HG03103 (cell line): ENCODE results near the gene PNCK.
"Not testable (repeated sequence)": the region's sequence is repeated elsewhere in the genome, so short reads cannot be mapped to it uniquely, and the experiment has no call there.

Source experiments
- ATAC-seq: cut with Tn5 transposase; IDR thresholded peaks from one replicate; pipeline ENCODE4 v1.9.1; 2021; ENCODE audit warnings: low read depth; ENCODE audit not compliant: unreplicated experiment

Gene PNCK

DNA sequence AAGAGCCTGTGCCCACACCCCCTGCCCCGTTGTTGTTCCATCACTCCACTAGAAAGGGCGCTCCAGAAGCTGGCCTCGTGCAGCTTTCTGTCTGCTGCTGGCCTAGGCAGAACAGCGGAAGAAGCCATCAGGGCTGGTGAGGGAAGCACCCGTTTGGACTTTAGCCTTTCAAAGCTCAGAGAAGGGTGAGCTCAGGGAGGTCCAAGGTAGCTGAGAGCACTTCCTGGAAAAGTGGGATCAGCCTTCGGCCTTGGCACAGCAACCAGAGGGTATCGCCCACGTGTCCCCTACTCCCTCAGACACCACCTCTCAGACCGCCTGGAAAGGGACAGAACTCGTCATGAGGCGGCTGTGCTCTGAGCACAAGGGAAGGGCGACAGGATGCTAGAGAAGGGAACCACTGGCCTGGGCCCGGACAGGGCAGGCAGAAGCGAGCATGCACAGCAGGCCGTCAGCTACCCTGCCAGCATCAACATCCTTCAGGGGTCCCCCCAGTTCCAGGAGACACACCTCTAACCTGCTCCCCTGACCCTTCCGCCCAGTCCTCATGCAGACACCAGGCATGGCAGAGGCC is 25.7 kb upstream of the PNCK start:
- ATAC-seq = not testable (repeated sequence)

DNA sequence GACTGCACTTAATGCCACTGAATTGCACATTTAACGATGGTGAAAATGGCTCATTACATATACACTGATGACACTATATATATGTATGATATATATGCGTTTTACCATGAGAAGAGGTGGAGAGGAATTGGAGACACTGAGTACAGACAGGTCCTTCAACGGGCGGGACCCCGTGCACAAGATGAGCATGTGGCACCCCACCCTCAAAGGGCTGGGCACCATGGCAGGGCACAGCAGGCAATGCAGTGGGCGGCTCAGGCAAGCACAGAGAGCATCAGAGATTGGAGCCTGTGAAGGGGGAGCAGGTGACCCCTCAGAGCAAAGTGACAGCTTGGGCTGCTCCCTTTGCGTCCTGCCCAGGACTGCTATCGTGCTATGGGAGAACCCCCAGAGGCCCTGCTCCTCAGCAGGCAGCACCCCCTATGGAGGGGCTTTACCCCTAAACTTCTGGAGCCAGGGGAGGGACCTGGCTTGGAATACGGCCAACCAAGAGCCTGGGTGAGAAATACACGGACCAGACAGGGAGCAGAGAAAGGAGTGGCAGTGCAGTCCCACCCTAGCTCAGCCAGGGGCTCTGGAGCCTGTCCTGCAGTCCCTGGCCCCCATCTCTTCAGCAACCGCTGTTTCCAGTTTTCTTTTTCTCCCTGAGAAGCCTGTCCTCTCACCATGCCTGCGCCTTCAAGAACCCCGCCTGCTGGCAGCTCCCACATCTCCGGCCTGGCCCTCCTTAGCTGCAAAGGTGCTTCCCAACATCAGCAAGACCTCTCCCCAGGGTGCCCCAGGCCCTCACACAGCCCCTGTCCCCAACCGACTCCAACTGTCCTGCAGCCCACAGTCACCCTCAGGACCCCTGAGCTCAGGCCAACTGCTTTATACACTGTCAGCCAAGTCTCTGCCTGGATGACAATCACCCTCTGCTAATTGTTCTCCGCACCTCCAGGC is 24.6 kb upstream of the PNCK start:
- no peak for ATAC-seq

DNA sequence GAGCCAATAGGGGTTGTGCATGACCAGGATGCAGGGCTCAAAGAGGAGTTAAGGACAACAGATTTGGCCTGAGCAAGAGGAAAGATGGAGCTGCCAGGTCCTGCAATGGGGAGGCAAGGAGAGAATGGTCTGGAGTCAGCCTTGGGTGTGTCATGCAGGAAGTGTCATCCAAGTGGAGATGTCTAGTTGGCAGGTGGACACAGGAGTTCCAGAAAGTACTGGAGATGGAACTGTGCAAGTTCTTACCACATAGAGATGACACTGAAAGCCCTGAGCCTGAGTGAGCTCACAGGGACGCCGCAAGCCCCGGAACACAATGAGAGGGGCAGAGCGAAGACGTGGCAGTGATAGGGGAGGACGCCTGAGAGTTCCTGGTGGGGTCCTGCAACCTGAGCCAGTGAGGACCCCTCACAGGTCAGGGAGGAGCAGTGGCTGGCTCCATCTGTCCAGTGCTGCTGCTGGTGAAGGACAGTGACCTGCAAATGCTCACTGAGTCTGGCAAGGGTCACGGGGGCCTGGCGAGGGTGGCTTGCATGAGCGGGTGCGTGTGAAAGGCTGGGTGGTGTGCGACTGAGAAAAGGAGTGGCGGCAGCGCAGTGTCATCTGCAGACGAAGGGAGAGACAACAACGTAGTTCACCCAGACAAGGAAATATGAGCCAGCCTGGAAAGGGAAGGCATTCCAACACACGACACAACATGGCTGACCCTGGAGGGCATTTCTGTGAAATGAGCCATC is 23.5 kb upstream of the PNCK start:
- not testable (repeated sequence) for ATAC-seq

DNA sequence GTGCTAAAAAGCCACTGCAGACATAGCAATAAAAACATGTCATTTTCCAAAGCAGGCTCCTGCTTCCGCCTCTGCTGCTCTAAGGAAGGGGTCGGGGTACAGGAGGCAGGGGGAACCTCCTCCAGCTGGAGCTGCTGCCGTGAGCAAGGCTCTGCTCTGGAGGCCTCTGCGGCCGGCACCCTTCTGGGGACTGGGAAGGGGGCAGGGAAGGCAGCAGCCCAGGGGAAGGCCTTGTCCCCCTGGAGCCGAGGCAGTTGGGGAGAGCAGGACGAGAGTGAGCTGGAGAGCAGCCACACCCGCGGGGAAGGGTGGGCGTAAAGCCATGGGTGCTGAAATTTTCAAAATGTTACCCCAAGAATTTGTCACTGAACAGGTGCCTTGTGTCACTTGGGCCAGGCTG is 22.9 kb upstream of the PNCK start:
- ATAC-seq = not testable (repeated sequence)

DNA sequence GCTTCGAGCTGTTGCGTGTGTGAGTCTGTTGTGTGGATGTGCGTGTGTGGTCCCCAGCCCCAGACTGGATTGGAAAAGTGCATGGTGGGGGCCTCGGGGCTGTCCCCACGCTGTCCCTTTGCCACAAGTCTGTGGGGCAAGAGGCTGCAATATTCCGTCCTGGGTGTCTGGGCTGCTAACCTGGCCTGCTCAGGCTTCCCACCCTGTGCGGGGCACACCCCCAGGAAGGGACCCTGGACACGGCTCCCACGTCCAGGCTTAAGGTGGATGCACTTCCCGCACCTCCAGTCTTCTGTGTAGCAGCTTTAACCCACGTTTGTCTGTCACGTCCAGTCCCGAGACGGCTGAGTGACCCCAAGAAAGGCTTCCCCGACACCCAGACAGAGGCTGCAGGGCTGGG is 22.5 kb upstream of the PNCK start:
- no peak for ATAC-seq

DNA sequence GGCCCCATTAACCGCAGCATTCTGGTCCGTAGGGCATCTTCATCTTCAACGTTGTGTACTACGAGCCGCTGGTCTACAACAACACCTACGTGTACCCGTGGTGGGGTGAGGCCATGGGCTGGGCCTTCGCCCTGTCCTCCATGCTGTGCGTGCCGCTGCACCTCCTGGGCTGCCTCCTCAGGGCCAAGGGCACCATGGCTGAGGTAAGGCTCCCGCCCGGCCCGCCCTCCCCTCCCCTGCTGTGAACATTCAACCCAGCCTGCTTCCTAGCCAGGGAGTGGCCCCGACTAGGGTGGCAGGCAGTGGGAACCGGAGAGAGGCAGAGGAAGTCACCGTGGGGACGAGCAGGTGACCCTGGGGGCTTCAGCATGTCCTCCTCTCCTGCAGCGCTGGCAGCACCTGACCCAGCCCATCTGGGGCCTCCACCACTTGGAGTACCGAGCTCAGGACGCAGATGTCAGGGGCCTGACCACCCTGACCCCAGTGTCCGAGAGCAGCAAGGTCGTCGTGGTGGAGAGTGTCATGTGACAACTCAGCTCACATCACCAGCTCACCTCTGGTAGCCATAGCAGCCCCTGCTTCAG is 21.2 kb upstream of the PNCK start:
- ATAC-seq = no peak

DNA sequence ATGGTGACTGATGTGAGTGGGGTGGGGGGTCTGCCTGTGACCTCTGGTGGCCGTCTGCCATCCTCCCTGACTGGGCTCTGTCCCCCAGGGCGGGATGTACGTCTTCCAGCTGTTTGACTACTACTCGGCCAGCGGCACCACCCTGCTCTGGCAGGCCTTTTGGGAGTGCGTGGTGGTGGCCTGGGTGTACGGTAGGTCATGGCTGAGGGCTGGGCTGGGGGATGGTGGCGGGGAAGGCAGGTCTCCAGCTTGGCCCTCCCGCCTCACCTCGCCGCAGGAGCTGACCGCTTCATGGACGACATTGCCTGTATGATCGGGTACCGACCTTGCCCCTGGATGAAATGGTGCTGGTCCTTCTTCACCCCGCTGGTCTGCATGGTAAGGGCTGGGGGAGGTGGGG is 20.6 kb upstream of the PNCK start:
- not testable (repeated sequence) for ATAC-seq

DNA sequence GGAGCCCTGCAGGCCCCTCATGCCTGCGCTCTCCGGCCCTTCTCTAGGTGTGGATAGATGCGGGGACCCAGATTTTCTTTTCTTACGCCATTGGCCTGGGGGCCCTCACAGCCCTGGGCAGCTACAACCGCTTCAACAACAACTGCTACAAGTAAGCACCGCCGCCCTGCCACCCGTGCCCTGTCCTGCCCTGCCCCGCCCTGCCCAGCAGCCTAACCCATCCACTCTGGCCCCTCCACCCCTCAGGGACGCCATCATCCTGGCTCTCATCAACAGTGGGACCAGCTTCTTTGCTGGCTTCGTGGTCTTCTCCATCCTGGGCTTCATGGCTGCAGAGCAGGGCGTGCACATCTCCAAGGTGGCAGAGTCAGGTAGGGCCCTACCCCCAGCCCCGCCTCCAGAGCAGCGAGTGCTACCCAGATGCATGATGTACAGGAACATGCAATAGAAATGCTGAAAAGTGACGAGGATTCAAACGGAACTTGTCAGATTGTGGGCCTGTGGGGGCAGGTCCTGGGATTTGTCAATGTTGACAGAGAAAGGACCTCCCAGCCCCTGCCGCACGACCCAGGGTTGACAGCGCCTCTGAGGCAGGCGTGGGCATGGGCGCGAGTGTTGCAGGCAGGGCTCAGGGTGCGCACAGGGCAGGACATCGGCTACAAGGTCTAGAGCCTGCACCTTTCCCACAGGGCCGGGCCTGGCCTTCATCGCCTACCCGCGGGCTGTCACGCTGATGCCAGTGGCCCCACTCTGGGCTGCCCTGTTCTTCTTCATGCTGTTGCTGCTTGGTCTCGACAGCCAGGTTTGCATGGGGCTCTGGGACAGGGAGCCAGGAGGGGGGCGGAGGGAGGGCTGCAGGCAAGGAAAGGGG is 19.8 kb upstream of the PNCK start:
- ATAC-seq = no peak

DNA sequence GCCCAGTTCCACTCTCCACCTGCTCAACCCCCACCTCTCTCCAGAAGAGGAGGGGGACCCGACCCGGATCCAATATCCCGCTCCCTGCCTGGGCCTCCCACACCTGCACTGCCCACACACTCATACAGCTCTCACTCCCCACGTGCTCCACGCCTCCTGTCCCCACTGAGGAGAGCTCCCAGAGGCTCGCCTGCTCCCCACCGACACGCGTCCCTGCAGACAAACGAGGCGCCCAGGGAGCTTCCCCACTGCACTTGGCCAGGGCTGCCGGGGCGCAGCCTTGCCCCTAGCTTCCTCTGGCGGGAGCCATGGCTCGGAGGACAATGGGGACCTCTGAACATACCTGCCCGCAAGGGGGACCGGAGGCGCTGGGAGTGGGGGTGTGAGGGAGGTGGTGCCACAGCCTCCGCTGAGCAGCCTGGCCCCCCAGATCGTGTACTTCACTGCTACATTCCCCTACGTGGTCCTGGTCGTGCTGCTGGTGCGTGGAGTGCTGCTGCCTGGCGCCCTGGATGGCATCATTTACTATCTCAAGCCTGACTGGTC is 19.1 kb upstream of the PNCK start:
- no peak for ATAC-seq

DNA sequence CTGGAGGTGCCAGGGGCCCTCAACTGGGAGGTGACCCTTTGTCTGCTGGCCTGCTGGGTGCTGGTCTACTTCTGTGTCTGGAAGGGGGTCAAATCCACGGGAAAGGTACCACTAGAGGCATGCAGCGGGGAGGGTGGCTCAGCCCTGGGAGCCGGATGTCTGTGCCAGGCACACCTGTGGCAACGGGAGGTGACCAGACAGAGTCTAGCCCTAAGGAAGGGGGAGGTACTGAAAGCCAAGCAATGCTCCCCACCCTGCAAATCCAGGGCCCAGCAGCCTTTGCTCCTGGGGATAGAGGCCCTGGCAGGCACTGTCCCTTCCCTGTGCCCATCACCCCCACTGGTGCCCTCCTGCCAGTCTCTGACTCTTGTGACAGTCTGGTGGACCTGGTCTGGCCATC is 18.4 kb upstream of the PNCK start:
- no peak for ATAC-seq

DNA sequence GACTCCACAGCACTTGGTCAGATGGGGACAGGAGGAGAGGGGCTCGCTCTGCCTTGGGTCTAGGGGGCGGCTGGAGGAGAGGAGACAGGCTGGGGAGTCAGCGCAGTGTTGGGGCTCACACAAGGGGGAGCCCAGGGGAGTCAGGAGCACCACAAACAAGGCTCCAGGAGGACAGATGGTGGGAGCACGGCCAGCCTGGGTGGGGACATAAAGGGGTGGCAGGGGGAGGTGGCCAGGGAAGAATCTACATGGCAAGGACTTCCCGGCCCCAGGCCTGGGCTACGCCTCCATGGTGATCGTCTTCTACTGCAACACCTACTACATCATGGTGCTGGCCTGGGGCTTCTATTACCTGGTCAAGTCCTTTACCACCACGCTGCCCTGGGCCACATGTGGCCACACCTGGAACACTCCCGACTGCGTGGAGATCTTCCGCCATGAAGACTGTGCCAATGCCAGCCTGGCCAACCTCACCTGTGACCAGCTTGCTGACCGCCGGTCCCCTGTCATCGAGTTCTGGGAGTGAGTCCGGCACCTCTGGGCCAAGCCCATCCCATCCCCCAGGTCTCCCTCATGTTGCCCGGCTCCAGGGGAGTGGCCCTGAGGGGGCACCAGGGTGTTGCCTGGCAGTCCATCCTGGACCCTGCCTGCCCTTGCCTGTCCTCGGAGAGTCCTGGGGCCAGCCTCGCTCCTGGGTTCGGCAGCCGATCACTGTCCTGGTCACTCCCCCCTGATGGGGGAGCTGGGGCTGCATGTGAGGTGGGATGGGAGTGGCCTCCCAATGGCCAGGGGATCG is 17.6 kb upstream of the PNCK start:
- ATAC-seq = not testable (repeated sequence)

DNA sequence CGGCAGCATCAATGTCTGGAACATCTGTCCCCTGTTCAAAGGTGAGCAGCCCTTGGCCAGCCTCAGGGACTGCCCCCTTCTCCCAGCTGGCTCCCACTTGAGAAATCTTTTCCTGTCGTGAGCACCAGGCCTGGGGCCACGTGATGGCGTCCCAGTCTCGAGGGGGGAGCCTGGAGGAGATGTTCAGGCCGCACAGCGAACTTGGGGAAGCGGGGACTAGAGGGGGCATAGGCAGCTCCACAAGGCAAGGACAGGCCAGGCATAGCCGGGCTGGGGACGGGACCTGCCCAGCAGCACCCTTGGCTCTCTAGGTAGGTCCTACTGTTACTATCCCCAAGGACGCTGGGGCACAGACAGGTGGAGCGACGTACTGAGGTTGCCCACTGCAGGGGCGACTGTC is 16.9 kb upstream of the PNCK start:
- no peak for ATAC-seq

DNA sequence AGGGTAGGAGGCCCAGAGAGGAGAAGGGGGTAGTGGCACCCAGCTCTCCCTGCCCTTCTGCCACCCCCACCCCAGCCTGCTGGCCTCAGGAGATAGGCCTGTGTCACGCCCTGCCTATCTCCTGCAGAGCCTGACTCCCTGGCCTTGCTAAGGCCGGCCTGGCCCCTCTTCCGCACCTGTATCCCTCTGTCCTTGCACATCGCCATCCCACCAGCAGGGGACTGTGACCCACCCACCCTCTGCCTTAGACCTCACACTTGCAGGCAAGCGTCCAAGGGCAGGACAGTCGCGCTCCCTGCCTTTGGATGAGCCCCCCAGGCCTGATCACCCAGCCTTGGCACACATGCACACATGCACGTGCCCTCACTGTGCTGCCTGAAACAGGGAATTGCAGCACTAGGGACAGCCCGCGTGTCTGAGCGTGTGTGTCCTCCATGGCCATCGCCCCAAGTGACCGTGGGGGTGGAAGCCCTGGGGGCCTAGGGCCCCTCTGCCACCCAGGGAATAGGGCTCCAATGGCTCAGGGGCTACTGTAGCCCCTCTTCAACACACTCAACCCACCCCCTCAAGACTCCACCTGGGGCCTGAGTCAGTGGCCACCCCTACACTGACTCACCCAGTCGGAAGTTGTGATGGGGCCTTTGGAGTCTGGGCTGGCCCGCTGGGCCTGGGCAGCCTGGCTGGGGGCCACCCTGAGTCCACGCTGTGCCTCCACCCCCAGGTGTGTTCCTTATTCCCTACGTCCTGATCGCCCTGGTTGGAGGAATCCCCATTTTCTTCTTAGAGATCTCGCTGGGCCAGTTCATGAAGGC is 16.2 kb upstream of the PNCK start:
- ATAC-seq = no peak

DNA sequence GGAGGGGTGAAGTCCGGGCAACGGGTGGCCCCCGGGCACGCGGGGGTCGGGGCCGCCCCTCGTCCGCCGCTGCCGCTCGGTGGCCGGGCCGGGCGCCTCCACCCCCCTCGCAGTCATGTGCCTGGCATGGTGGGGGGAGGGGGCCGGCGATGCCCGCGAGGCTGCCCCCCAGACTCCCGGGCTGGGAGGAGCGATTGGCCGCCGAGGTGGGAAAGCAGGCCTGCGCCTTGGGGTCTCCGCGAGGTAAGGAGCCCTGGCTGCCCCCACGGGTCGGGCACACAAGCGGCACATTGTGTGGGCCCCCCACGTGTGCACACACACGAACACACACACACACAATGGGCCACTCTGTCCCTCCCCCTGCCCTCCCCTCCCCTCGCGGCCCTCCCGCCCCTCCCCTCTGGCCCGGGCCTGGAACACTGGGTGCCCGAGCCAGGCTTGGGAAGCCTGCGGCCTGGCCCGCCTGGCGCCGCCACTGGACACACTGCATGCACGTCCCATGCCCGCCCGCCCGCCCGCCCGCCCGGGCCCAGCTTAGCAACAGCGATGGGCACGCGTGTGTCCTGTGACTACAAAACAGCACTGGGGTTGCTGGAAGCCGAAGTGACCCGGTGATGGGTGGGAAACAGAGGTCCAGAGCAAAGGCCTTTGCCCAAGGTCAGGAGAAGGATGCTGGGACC is 15.4 kb upstream of the PNCK start:
- no peak for ATAC-seq

DNA sequence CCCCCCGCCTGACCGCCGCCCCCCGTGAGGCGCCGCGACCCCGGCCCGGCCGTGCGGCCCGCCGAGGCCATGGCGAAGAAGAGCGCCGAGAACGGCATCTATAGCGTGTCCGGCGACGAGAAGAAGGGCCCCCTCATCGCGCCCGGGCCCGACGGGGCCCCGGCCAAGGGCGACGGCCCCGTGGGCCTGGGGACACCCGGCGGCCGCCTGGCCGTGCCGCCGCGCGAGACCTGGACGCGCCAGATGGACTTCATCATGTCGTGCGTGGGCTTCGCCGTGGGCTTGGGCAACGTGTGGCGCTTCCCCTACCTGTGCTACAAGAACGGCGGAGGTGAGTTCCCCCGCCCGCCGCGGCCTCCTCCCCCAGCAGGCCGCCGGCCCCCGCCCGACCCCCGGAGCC is 14.9 kb upstream of the PNCK start:
- no peak for ATAC-seq

DNA sequence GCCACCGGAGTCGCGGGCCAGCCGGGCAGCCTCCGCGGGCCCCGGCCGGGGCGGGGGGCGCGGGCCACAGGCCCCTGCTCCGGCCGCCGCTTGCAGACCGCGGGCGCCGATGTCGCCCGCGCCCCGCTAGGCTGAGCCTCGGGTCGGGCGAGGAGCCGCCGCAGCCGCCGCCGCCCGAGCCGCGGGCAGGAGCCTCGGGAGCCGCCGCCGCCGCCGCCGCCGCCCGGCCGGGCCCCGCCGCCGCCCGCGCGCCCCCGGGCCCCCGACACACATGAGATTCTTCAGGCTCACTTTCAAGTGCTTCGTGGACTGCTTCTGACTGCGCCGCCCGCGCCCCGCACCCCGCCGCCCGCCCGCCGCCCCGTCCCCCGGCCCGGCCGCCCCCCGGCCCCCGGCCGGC is 14.5 kb upstream of the PNCK start:
- ATAC-seq = no peak

DNA sequence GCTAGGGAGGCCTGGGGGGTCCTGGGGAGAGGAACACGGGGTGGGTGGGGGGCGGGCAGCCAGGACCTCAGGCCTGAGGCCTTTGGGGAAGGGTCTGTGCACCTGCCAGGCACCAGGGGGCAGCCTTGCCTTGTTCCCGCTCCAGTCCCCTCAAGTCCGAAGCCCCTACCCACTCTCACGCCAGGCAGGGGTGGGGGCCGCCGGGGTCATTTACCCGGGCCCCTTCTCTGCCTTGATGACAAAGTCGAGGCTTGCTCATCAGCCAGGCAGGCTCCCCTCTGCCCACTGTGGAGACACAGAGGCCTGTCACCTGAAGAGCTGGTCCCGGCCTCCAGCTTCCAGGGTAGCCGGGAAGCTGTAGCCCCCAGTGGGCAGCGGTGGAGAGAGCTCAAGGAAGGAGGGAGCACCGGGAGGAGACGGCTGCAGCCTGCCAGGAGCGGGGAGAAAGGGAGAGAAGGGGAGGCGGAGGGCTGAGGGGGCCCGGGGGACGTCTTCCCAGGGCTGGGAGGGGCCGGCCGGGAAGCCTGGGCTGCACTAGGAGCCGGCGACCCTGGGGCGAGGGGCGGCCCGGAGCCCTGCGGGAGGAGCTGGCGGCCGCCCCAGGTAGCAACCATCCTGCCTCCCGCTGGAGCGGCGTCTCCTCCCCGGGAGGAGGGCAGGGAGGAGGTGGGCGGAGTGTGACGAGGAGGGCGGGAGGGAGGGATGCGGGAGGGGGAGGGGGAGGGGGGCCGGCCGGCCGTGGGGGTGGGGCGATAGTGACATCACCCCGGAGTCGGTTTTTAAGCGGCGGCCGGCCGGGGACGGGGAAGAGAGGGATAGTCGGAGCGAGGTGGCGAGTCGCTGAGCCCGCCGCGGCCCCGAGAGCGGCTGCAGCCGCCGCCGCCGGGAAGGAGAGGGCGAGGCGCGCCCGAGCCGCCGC is 13.8 kb upstream of the PNCK start, which contains the start of gene SLC6A8:
SLC6A8 (plus strand) TSS at position 806 of the 919 bp plus-strand sequence. CDS start 649 bp downstream, outside the sequence.
- ATAC-seq = no peak
